Thyroid gland (tissue), 4 donors: ENCODE results near the gene ZNF324.

Source experiments
- CTCF ChIP-seq, 6 experiments: fragments of 200-600 bp in 3 of 6; fragments of 450-650 bp in 3 of 6; sonication (generic) in 3 of 6; IDR thresholded peaks; one replicate each; pipeline ENCODE4 v1.5.1; 2016 to 2019; ENCODE audit warnings: antibody characterized with exemption in 6 of 6, mild to moderate bottlenecking in 2 of 6, inconsistent platforms in 1 of 6, moderate library complexity in 1 of 6
- POLR2A ChIP-seq, 2 donors: fragments of 450-650 bp; IDR thresholded peaks; one replicate each; pipeline ENCODE4 v1.6.1; 2017; ENCODE audit warnings: antibody characterized with exemption in 2 of 2, mild to moderate bottlenecking in 2 of 2, moderate library complexity in 1 of 2

- no peak for TF ChIP-seq POLR2A (IDR thresholded peaks at IDR 0.05)
- TF ChIP-seq CTCF (IDR thresholded peaks at IDR 0.05): no peak
These were observed 4.9 kb downstream of the ZNF324 start for GRCh38 chr19:58471736-58472135.
